H9 (cell line): ENCODE results near the gene DUSP6. TPM values are rescaled to one million over a fixed set of nuclear protein-coding genes. Genes with fewer than 3 reads are reported as not detected.

ENCODE experiments used
- DNase-seq: peaks from one replicate; pipeline ENCODE4 v3.0.0-alpha.2; 2017
- H2AFZ ChIP-seq: one replicate; pipeline ENCODE4 v1.6.1; 2013; ENCODE audit warnings: mild to moderate bottlenecking, low read length, control low read depth, moderate library complexity
- H2AK5ac ChIP-seq: 2 replicates; pipeline ENCODE4 v1.6.1; 2013; ENCODE audit warnings: low read length, control low read depth, mixed read lengths; ENCODE audit not compliant: insufficient read length
- H2BK120ac ChIP-seq: one replicate; pipeline ENCODE4 v1.6.1; 2013; ENCODE audit warnings: low read depth, mild to moderate bottlenecking, low read length, control low read depth, inconsistent platforms; ENCODE audit not compliant: poor library complexity, severe bottlenecking
- H2BK12ac ChIP-seq: 2 replicates; pipeline ENCODE4 v1.6.1; 2013; ENCODE audit warnings: low read length, control low read depth, mixed read lengths, low read depth; ENCODE audit not compliant: insufficient read length
- H2BK15ac ChIP-seq: 2 replicates; pipeline ENCODE4 v1.6.1; 2013; ENCODE audit warnings: low read depth, low read length, control low read depth
- H2BK20ac ChIP-seq: one replicate; pipeline ENCODE4 v1.6.1; 2013; ENCODE audit warnings: low read depth, mild to moderate bottlenecking, low read length, control low read depth, inconsistent platforms; ENCODE audit not compliant: poor library complexity, severe bottlenecking
- H2BK5ac ChIP-seq: 2 replicates; pipeline ENCODE4 v1.6.1; 2013; ENCODE audit warnings: low read length, control low read depth, mixed read lengths; ENCODE audit not compliant: insufficient read length
- H3K14ac ChIP-seq: 2 replicates; pipeline ENCODE4 v1.6.1; 2013; ENCODE audit warnings: low read length, control low read depth; ENCODE audit not compliant: insufficient read depth
- H3K18ac ChIP-seq: 2 replicates; pipeline ENCODE4 v1.6.1; 2013; ENCODE audit warnings: low read depth, mild to moderate bottlenecking, mixed read lengths, low read length, control low read depth; ENCODE audit not compliant: insufficient read length
- H3K23ac ChIP-seq: 2 replicates; pipeline ENCODE4 v1.6.1; 2013; ENCODE audit warnings: low read length, control low read depth, mixed read lengths, low read depth; ENCODE audit not compliant: insufficient read length
- H3K23me2 ChIP-seq: 2 replicates; pipeline ENCODE4 v1.6.1; 2013; ENCODE audit warnings: low read depth, mild to moderate bottlenecking, mixed read lengths, low read length, control low read depth; ENCODE audit not compliant: insufficient read length, poor library complexity, severe bottlenecking
- H3K27ac ChIP-seq: 2 replicates; pipeline ENCODE4 v1.5.1; 2013; ENCODE audit warnings: low read length, control low read depth, mixed read lengths, low read depth; ENCODE audit not compliant: insufficient read length
- H3K27me3 ChIP-seq: 2 replicates; pipeline ENCODE4 v1.6.1; 2013; ENCODE audit warnings: low read length, control low read depth, inconsistent platforms; ENCODE audit not compliant: insufficient read depth
- H3K4ac ChIP-seq: 2 replicates; pipeline ENCODE4 v1.6.1; 2013; ENCODE audit warnings: low read depth, mild to moderate bottlenecking, control low read depth, inconsistent platforms, low read length, moderate library complexity
- H3K4me1 ChIP-seq: 2 replicates; pipeline ENCODE4 v1.6.1; 2013; ENCODE audit warnings: low read length, control low read depth, inconsistent platforms; ENCODE audit not compliant: insufficient read depth
- H3K4me2 ChIP-seq: 2 replicates; pipeline ENCODE4 v1.6.1; 2013; ENCODE audit warnings: low read length, control low read depth, mixed read lengths; ENCODE audit not compliant: insufficient read length, insufficient read depth
- H3K56ac ChIP-seq: 2 replicates; pipeline ENCODE4 v1.6.1; 2013; ENCODE audit warnings: low read depth, mild to moderate bottlenecking, mixed read lengths, low read length, control low read depth; ENCODE audit not compliant: insufficient read length
- H3K79me1 ChIP-seq: 2 replicates; pipeline ENCODE4 v1.6.1; 2013; ENCODE audit warnings: low read depth, mild to moderate bottlenecking, moderate library complexity, low read length, control low read depth, inconsistent platforms; ENCODE audit not compliant: insufficient read depth, poor library complexity, severe bottlenecking
- H3K79me2 ChIP-seq: 2 replicates; pipeline ENCODE4 v1.6.1; 2013; ENCODE audit warnings: low read length, control low read depth, inconsistent platforms; ENCODE audit not compliant: insufficient read depth
- H3K9ac ChIP-seq: 2 replicates; pipeline ENCODE4 v1.6.1; 2013; ENCODE audit warnings: low read length, control low read depth, mixed read lengths; ENCODE audit not compliant: insufficient read length; ENCODE audit errors: extremely low read depth
- H3K9me3 ChIP-seq: one replicate; pipeline ENCODE4 v1.6.1; 2013; ENCODE audit warnings: low read depth, low read length, inconsistent platforms; ENCODE audit not compliant: control insufficient read depth
- H3T11ph ChIP-seq: one replicate; pipeline ENCODE4 v1.6.1; 2013; ENCODE audit warnings: mild to moderate bottlenecking, low read length, control low read depth, inconsistent platforms
- H4K20me1 ChIP-seq: one replicate; pipeline ENCODE4 v1.6.1; 2013; ENCODE audit not compliant: control insufficient read depth, insufficient read length, insufficient read depth
- H4K5ac ChIP-seq: 2 replicates; pipeline ENCODE4 v1.6.1; 2013; ENCODE audit warnings: low read depth, mild to moderate bottlenecking, mixed read lengths, low read length, control low read depth; ENCODE audit not compliant: insufficient read length
- H4K8ac ChIP-seq: replicated peaks from 2 replicates; pipeline ENCODE4 v1.6.1; 2013; ENCODE audit warnings: low read length, control low read depth, mixed read lengths, low read depth; ENCODE audit not compliant: insufficient read length
- H4K91ac ChIP-seq: 2 replicates; pipeline ENCODE4 v1.6.1; 2013; ENCODE audit warnings: low read depth, mild to moderate bottlenecking, moderate library complexity, mixed read lengths, low read length, control low read depth; ENCODE audit not compliant: insufficient read length
- H3K27ac Mint-ChIP-seq, 3 experiments: 2 replicates in 2 of 3; 3 replicates in 1 of 3; pipeline ENCODE4 v1.8.0; 2020 to 2021; ENCODE audit warnings: mixed read lengths in 3 of 3, mild to moderate bottlenecking in 1 of 3, moderate library complexity in 1 of 3
- H3K27me3 Mint-ChIP-seq: 2 replicates; pipeline ENCODE4 v1.8.0; 2021; ENCODE audit warnings: low read depth, mild to moderate bottlenecking, moderate library complexity, mixed read lengths
- H3K36me3 Mint-ChIP-seq, 3 experiments: 2 replicates in 2 of 3; 3 replicates in 1 of 3; pipeline ENCODE4 v1.8.0; 2020 to 2021; ENCODE audit warnings: low read depth in 3 of 3, mixed read lengths in 3 of 3; ENCODE audit not compliant: insufficient read depth in 1 of 3
- H3K4me1 Mint-ChIP-seq, 2 experiments: 2 replicates each; pipeline ENCODE4 v1.8.0; 2020; ENCODE audit warnings: mixed read lengths in 2 of 2
- H3K4me3 Mint-ChIP-seq, 2 experiments: 2 replicates in 1 of 2; 3 replicates in 1 of 2; pipeline ENCODE4 v1.8.0; 2020 to 2021; ENCODE audit warnings: mild to moderate bottlenecking in 2 of 2, mixed read lengths in 2 of 2, moderate library complexity in 1 of 2
- H3K9me3 Mint-ChIP-seq, 2 experiments: 2 replicates in 1 of 2; 3 replicates in 1 of 2; pipeline ENCODE4 v1.8.0; 2020; ENCODE audit warnings: mild to moderate bottlenecking in 2 of 2, mixed read lengths in 2 of 2, moderate library complexity in 1 of 2
- total RNA-seq: library from RNA; stranded (reverse); gene quantifications from 2 replicates; pipeline ENCODE4 v1.2.1, GENCODE V29; 2021
- TF ChIP-seq, protein P1 (sequence below): fragments of 200-600 bp; sonication (generic); conservative IDR thresholded peaks from 3 replicates; pipeline ENCODE4 v1.8.0; 2021; ENCODE audit warnings: antibody characterized with exemption, mild to moderate bottlenecking

The DUSP6 gene
- total RNA-seq, 1 experiment from 2014 or later, result 35.3 TPM

DNA sequence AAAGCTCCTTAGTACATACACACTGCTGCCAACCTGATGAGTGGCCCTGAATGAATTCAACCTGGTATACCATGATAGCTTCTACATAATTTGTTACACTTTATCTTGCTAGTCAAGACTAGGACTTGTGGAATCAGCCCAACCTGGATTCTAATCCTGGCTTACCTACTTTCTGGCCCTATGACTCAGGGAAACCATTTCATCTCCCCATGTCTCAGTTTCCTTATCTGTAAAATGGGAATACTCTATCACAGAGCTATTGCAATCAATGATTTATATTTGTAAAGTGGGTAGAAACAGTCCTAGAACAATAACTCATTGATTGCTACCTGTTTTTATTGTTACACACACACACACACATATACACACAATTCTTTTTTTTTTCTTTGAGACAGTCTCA lies 6.5 kb upstream of the DUSP6 start:
- H3K4me2 ChIP-seq, result no peak overlapping the region
- H3K4me1 ChIP-seq, result peaks cover 16% of the 10 kb centered on the region; the same call in 1 of the 2 replicates
- no peak overlapping the region for H2BK15ac ChIP-seq
- no peak overlapping the region for H3K14ac ChIP-seq
- H2BK5ac ChIP-seq, result no peak overlapping the region
- H3K23ac ChIP-seq, result no peak overlapping the region
- Mint-ChIP-seq H3K27me3 (peaks cover 72% of the 10 kb centered on the region), H3K36me3 (no peaks in the 10 kb centered on the region), H3K4me1 (peaks cover 26 to 29% of the 10 kb centered on the region in 2 experiments), H3K4me3 (no peak overlapping the region), H3K9me3 (no peaks in the 10 kb centered on the region), H3K27ac (no peak overlapping the region)
- H2BK12ac ChIP-seq, result no peak overlapping the region
- no peak overlapping the region for H2AK5ac ChIP-seq
- no peaks in the 10 kb centered on the region for H3K9me3 ChIP-seq
- H3K56ac ChIP-seq, result no peak overlapping the region
- no peak overlapping the region for H4K8ac ChIP-seq
- no peaks in the 10 kb centered on the region for H3K79me1 ChIP-seq
- no peak overlapping the region for H2BK20ac ChIP-seq
- H4K91ac ChIP-seq, result no peak overlapping the region
- no peak overlapping the region for H3K27ac ChIP-seq
- peaks cover 11% of the 10 kb centered on the region; the same call in 1 of the 2 replicates for H3K27me3 ChIP-seq
- H3K79me2 ChIP-seq, result no peaks in the 10 kb centered on the region
- H4K20me1 ChIP-seq, result no peaks in the 10 kb centered on the region
- no peak overlapping the region for H3K4ac ChIP-seq
- H3K18ac ChIP-seq, result no peak overlapping the region
- no peak overlapping the region for H4K5ac ChIP-seq
- no peak overlapping the region for H3K9ac ChIP-seq
- TF ChIP-seq, protein P1, sequence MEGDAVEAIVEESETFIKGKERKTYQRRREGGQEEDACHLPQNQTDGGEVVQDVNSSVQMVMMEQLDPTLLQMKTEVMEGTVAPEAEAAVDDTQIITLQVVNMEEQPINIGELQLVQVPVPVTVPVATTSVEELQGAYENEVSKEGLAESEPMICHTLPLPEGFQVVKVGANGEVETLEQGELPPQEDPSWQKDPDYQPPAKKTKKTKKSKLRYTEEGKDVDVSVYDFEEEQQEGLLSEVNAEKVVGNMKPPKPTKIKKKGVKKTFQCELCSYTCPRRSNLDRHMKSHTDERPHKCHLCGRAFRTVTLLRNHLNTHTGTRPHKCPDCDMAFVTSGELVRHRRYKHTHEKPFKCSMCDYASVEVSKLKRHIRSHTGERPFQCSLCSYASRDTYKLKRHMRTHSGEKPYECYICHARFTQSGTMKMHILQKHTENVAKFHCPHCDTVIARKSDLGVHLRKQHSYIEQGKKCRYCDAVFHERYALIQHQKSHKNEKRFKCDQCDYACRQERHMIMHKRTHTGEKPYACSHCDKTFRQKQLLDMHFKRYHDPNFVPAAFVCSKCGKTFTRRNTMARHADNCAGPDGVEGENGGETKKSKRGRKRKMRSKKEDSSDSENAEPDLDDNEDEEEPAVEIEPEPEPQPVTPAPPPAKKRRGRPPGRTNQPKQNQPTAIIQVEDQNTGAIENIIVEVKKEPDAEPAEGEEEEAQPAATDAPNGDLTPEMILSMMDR, result no peak
- no peak overlapping the region for H3T11ph ChIP-seq
- no peak overlapping the region for H2AFZ ChIP-seq
- DNase-seq, result no peak
- no peak overlapping the region for H2BK120ac ChIP-seq
- H3K23me2 ChIP-seq, result peaks cover 10% of the 10 kb centered on the region
